OCI-LY7 (cell line): ENCODE results near the gene PHRF1.

Experiments used
- EZH2phosphoT487 ChIP-seq: fragments of 200-600 bp; sonication (generic); IDR thresholded peaks from 2 replicates; pipeline ENCODE4 v1.6.1; 2018; ENCODE audit warnings: low read depth, borderline replicate concordance, mild to moderate bottlenecking, mixed run types, antibody characterized with exemption, low read length, moderate library complexity, mixed read lengths
- TF ChIP-seq, protein P1 (sequence below): fragments of 200-600 bp; sonication (generic); conservative IDR thresholded peaks from 2 replicates; pipeline ENCODE4 v1.5.1; 2014; ENCODE audit warnings: mild to moderate bottlenecking, antibody characterized with exemption, low read length, moderate library complexity, mixed read lengths

DNA sequence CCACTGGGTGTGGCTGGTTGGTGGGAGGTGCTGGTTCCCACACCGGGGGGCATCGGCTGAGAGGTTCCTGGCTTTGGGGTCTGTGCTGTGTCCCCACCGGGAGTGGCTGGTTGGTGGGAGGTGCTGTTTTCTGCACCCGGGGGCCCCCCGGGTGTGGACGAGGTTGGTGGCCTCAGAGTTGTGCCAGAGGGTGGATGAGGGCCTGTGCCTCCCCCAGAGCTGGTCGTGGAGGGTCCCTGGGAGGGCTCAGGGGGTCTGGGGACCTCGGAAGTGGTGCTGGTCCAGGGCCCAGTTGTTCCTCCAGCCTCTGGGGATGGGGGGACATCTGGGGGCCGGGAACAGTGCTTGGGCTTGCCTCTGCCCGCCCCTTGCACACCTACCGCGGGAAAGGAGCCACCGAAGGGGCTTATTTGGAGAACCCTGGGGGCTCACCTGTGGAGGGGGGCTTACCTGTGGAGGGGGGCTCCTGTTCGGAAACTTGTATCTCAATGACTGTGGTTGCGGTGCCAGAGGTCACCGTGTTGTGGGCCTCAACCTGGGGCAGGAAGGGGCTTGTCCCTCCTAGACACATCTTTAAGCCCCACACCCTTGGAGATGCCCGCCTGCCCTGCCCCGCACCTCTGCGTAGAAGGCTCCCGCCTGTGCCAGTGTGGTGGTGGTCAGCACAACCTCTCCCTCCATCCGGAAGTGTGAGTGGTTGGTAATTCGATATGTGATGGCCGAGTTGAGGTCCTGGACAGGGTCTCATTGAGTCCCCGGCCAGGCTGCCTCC, 42.8 kb downstream of the PHRF1 start:
- TF ChIP-seq, protein P1, sequence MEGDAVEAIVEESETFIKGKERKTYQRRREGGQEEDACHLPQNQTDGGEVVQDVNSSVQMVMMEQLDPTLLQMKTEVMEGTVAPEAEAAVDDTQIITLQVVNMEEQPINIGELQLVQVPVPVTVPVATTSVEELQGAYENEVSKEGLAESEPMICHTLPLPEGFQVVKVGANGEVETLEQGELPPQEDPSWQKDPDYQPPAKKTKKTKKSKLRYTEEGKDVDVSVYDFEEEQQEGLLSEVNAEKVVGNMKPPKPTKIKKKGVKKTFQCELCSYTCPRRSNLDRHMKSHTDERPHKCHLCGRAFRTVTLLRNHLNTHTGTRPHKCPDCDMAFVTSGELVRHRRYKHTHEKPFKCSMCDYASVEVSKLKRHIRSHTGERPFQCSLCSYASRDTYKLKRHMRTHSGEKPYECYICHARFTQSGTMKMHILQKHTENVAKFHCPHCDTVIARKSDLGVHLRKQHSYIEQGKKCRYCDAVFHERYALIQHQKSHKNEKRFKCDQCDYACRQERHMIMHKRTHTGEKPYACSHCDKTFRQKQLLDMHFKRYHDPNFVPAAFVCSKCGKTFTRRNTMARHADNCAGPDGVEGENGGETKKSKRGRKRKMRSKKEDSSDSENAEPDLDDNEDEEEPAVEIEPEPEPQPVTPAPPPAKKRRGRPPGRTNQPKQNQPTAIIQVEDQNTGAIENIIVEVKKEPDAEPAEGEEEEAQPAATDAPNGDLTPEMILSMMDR = no peak
- TF ChIP-seq EZH2phosphoT487 = no peak
